WI38 (cell line): ENCODE results near the gene VIPR2.

Experiments used
- H3K4me3 ChIP-seq: 2 replicates; pipeline ENCODE4 v1.5.1; 2011; ENCODE audit warnings: low read depth, mild to moderate bottlenecking, control low read depth, low read length
- TF ChIP-seq, protein P1 (sequence below): IDR thresholded peaks from 2 replicates; pipeline ENCODE4 v1.5.1; 2012; ENCODE audit warnings: low read depth, mild to moderate bottlenecking, control low read depth, low read length

Gene VIPR2

DNA sequence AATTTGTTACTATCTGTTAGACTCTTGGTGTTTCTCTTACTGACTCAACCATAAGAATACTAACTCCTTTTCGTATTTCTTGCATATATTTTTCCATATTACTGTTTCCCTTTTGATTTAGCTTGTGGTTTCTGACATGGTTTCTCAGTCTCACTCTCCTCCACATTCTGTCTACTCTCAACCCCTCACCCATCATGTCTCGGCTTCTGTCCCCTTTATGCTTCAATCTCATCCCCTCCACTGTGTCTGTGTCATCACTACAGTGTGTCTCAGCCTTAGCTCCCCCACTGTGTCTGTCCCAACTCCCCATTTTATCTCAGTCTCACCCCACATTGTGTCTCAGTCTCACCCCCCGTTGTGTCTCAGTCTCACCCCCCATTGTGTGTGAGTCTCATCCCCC, 126.9 kb downstream of the VIPR2 start:
- TF ChIP-seq, protein P1, sequence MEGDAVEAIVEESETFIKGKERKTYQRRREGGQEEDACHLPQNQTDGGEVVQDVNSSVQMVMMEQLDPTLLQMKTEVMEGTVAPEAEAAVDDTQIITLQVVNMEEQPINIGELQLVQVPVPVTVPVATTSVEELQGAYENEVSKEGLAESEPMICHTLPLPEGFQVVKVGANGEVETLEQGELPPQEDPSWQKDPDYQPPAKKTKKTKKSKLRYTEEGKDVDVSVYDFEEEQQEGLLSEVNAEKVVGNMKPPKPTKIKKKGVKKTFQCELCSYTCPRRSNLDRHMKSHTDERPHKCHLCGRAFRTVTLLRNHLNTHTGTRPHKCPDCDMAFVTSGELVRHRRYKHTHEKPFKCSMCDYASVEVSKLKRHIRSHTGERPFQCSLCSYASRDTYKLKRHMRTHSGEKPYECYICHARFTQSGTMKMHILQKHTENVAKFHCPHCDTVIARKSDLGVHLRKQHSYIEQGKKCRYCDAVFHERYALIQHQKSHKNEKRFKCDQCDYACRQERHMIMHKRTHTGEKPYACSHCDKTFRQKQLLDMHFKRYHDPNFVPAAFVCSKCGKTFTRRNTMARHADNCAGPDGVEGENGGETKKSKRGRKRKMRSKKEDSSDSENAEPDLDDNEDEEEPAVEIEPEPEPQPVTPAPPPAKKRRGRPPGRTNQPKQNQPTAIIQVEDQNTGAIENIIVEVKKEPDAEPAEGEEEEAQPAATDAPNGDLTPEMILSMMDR = no peak
- H3K4me3 ChIP-seq = no peak overlapping the region

- no peak overlapping the region for H3K4me3 ChIP-seq
- TF ChIP-seq, protein P1 = no peak
Observed at GRCh38 chr7:159017210-159017609, 127.5 kb downstream of the VIPR2 start.

DNA sequence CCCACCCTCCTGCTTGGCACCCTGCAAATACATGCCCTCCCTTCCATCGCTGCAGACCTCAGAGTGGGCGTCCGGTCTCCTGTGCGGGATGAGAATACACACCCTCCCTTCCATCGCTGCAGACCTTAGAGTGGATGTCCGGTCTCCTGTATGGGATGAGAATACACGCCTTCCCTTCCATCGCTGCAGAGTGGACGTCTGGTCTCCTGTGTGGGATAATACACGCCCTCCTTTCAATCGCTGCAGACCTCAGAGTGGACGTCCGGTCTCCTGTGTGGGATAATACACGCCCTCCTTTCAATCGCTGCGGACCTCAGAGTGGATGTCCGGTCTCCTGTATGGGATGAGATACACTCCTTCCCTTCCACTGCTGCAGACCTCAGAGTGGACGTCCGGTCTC, 128.1 kb downstream of the VIPR2 start:
- H3K4me3 ChIP-seq = no peak overlapping the region
- TF ChIP-seq, protein P1 = no peak

GRCh38 chr7:159015454-159016410, 128.9 kb downstream of the VIPR2 start:
- H3K4me3 ChIP-seq = no peak overlapping the region
- TF ChIP-seq, protein P1 = no peak

DNA sequence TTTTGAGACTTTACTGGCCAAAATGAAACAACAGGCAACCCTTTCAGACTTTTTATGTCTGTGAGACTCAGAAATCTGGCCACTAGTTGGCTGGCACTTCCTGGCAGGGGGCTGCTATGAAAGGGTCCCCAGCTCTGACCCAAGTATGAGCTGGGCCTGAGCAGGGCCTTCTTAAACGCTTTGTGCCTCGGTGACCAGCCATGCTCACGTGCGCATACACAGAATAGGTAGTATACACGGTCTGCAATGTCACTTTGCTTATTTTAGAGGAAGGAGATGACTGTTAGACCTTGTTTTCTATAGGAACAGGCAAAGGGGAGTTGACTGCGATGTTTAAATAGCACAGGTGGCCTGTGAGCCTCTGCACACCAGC, 129.6 kb downstream of the VIPR2 start:
- H3K4me3 ChIP-seq = no peak overlapping the region
- TF ChIP-seq, protein P1 = no peak

DNA sequence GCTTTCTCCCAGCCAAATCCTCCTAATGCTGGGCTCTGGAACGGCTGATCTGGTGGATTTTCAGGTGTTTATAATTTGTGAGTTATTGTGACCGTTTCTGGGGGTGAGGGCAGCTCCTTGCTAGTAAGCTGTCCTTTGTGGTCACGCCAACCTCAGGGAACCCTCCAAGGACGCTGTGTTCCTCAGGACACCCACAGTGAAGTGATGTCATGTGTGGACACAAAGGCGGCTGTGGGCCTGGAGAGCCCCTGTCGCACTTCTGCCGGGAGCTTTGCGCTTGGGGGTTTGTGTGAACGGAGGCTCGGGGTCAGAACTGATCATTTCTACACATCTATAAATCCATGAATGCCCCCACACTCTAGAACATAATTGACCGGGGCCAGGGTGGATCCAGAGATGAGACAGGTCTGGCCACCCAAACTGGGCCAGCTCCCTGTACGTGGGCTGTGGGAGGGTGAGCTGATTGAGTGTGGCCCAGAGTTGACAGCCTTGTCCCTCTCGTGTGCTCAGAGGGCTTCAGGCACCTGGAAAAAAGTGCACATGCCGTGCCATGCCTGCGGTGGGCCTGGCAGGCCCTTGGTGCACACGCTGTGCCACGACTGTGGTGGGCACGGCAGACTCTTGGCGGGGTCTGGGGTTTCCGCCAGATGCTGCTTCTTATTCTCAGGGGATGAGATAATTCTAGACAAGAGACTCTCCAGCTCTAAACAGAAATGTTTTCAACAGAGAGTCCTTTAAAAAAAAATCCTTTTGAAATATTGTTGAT, 130.2 kb downstream of the VIPR2 start:
- no peak overlapping the region for H3K4me3 ChIP-seq
- TF ChIP-seq, protein P1 = no peak

DNA sequence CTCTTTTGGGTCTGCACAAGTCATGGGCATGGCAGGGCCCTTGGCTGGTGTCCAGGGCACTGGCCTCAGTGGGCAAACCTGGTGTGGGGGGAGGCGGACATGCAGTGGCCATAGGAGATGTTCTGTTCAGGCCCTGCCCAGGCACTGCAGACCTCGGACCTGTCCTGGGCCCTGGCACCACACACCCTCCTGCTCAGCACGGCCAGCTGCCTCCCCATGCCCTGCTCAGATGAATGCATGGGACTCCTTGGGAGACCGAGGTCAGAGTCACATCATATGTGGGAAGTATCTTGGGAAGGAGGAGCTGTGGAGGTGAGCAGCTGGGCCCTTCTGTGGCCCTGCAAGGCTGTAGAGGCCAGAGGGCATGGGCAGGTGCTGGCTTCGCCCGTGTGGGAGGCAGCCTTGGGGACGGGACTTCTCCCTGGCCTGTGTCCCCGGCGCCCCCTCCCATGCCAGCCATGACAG, 130.8 kb downstream of the VIPR2 start:
- no peak overlapping the region for H3K4me3 ChIP-seq
- TF ChIP-seq, protein P1 = no peak
